GM21723 (cell line): Measurements from ENCODE around the gene FRY.
"Not testable (repeated sequence)": the region's sequence is repeated elsewhere in the genome, so short reads cannot be mapped to it uniquely, and the experiment has no call there.

ENCODE experiments used
- ATAC-seq: cut with Tn5 transposase; IDR thresholded peaks from one replicate; pipeline ENCODE4 v1.9.1; 2021; ENCODE audit warnings: mild to moderate bottlenecking, moderate library complexity; ENCODE audit not compliant: unreplicated experiment

FRY gene

DNA sequence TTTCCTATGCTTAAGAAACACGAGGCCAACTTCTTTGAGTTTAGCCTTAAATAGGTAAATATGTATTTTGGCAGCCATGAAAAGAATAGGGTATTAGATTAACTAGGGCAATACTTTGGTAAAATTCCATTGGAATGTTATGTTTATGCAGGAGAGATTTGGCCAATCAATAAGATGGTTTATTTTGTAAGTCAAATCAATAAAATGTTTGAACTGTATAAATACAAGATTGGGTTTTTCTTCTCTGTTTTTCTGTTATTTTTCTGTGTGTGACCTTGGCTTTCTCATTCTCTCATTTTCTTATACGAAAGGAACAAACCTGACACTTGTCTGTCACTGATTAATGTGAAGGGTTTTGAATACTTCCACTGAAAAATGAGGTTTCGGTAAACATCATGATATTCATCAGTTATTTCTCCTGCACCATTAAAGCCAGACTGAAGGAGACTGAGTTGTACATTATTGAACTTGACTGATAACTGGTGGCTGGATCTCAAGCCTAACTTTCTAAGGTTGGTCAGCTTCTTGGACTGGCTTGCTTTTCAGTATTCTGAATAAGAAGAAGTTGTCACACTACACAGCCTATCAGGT lies 8.6 kb downstream of the FRY start:
- ATAC-seq: no peak

DNA sequence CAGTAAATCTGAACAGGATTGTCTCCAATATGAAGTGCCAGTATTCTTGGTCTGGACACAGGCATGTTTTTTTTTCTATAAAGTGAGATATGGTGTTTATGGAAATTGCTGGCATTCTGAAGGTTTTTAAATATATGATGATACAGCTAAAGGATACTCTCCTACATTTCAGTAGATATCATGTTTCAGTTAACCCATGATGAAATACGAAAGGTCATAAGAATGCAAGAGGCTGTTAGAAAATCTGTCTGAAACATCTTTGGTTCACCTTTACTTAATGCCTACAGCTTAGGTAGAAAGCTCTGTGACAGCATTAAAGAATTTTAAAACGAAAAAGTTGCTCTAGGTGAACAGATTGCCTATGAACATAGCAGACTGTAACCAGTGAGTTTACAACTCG lies 9.1 kb downstream of the FRY start:
- ATAC-seq: no peak

DNA sequence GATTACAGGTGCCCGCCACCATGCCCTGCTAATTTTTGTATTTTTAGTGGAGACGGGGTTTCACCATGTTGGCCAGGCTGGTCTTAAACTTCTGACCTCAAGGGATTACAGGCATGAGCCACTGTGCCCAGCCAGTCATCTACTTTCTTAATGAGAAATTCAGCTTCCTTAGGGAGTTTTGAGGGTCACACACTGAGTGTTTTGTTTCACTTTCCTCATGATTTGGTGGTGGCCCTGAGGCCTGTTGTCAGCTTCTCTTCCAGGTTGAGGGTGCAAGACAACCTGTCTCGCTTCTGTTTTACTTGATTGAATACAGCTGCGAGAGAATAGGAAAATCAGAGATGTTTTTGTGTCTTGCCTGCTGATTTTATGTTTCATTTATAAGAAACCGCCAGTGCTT lies 9.9 kb downstream of the FRY start:
- ATAC-seq: peak; percentile 69

DNA sequence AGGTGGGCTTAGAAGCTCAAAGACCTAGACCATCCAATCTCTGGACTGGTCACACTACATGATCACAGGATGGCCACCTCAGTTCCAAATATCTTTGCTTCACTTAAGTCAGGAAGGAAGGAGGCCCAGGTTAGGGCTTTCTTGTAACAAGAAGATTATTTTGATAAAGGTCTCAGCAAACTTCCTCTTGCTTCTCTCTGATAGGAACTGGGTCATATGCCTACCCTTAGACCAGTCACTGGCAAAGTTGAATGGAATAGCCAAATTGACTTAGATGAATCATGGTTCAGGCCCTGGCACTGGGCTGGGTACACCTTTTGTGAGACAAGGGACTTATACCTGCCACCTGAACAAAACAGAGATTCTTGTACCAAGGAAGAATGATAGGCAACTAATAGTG lies 11.0 kb downstream of the FRY start:
- ATAC-seq: no peak

DNA sequence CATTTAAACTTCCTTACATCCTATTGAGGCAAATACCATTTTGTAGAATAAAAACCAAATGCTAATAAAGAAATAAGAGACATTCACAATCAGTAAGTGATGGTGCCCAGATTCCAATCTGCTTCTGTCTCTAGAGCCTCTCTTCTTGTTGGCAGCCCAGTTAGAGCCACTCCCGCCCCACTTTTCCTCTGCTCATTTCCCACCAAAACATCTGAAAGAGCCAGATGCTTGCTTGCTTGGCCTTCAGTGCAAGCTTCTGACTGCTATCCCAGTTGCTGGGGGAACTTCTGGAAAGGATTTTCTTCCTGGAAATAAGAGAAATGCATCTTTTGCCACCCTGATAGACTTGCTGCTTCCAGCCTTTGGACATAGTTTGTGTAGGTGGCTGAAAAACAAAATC lies 12.9 kb downstream of the FRY start:
- ATAC-seq: no peak

DNA sequence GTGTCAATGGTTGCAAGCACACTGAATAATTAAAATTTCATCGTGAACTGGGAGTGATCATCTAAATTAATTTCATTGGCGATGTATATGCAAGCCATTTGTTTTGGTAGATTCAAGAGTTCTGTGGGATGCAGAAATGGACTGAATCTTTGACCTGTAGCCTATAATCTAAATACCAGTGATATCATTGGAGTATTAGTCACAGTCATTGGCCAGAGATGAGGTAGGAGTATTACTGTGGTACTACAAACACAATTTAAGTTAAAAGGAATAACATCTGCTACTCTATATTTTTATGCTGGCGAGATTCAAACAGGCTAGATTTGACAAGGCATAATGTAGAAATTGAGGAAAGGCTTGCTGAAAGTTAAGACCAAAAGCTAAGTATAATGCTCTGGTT lies 14.0 kb downstream of the FRY start:
- no peak for ATAC-seq

DNA sequence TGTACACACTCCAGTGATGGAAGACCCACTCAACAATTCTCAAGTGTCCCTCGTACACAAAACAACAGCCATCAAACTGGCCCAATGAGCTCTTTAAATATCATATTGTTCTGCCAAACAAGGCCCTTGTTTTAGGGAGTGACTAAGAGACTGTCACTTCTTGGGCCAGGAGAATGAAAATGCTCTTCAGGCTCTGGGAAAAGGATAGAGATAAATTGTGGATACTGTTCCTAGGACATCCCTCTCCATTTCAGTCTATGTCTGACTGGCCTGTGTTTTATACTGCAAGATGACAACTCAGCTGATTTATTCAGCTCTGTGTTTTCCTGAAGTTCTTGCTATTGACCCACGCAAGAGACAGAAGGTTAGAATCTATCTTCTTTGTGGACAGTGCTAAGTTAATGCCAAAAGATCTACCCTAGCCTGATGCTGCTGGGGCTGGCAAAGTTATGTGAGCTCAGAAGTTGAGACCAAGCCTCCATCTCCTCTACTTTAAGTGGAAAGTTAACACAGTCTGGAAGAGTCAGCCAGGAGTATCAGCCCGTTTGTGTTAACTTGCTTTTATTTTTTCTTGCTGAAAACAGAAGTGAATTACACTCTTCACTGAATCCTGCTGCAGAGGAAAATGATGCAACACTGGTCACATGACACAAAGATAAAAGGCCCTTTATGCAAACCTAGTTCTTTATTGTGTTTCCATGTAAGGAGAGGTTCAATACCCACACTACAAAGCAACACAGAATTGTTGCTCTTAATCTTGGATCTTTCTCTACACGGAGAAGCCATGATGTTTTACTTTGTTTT lies 14.6 kb downstream of the FRY start:
- no peak for ATAC-seq

DNA sequence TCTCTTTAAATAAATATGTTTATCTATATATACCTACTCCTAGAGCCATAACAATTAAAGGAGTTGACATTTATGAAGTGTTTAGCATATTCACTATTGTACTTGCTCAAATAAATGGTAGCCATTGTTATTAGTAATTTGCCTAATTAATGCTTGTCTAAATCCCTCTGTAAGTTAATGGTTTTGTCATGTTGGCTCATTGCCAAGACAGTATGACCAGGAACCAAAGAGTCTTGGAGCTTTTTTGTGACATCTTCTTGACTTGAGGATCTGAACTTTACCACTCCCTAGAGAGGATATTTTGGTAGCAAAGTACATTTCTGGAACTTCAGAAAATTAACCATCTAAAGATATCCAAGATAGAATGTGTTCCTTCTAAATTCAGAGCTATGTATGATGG lies 15.5 kb downstream of the FRY start:
- ATAC-seq: no peak

DNA sequence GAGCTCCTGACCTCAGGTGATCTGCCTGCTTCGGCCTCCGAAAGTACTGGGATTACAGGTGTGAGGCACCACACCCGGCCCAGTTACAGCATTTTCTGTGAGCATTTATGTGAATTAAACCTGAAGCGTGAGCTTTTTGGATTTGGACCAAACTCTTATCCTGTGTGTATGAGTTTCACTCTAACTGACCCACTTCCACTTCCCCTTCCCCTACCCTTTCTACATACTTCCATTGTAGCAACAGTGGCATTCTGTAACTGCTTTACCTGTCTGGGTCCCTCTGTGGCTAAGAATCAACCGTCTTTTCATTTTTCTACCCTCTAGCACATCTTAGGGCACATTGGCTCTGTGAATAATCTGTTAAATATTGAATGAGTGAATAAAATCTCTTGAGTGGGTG lies 16.2 kb downstream of the FRY start:
- ATAC-seq: no peak

DNA sequence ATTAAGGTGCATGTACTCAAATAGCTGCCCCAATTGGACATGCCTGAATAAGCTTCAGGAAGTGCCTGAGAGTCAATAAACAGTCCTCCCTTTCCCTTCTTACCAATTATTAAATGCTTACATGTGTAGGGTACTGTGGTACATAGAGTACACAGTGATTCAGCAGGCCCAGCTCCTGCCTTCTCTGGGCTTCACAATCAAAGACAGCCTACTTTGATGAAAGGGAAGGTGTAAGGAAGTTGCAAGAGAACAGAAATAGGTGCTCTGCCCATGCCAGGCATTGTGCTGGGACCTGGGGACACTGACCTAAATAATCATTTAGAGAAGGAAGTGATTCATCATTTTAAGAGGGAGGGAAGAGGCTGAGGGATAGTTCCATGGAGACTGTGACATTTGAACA lies 17.2 kb downstream of the FRY start:
- no peak for ATAC-seq

DNA sequence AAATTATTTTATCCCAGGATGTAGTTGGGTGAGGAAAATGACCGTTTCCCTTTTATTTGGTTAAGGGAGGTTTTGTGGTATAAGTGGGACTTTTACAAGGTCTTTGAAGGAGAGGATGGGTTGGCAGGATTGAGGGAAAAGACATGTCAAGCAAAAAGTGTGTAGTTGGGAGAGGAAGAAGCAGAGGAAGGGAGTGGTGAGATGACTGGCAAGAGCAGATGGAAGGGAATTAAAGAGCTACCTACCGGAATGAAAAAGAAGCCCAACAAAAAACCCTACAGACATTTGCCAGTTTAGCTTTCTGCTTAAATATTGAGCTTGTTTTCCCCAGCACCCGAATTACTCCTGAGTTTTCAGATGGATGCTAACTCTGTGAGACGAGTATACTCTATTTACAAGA lies 19.6 kb downstream of the FRY start:
- no peak for ATAC-seq

DNA sequence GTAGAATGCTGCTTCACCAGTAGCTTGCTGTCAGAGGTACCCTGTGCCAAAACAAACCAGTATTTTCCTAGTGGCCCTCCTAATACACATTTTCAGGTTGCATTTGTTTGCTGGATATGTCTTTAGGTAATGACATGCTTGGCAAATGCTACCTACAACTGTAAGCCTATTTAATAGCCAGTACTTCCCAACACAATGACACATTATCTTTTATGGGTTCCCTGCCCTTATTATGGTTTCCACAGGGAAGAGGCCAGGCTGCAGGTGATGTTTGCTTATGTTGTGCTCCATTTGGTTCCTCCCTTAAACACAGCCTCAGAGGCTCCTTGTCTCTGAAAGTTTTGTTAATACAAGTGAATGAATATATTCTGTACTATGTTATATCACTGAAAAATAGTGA lies 24.7 kb downstream of the FRY start:
- no peak for ATAC-seq

DNA sequence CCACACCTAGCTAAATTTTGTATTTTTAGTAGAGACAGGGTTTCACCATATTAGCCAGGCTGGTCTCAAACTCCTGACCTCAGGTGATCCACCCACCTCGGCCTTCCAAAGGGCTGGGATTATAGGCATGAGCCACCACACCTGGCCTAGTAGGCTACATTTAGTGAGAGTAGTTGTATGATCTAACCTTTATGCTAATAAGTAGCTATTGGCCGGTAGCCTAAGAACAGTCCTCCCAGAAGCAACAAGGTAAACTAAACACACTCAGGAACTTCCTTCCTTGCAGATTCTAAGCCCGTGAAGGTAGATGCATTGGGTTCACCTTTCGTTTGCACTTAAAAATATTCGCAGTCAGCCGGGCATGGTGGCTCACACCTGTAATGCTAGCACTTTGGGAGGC lies 25.8 kb downstream of the FRY start:
- not testable (repeated sequence) for ATAC-seq

DNA sequence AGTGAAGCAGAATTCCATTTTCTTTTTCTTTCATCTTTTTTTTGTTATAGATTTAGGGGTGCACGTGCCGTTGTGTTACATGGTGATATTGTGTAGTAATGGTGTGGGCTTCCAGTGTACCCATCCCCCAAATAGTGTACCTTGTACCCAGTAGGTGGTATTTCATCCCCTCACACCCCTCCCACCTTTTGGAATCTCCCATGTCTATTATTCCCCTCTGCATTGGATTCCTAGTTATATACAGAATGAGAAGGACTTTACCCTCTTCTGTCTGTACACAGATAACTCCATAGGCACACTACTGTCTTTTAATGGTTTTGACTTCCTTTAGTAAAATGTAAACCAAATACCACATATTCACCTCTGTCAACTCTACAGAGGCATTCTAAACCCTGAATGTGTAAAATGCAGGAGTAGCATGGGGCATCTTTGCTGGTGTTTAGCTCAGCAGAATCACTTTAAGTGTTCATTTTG lies 28.0 kb downstream of the FRY start:
- no peak for ATAC-seq

DNA sequence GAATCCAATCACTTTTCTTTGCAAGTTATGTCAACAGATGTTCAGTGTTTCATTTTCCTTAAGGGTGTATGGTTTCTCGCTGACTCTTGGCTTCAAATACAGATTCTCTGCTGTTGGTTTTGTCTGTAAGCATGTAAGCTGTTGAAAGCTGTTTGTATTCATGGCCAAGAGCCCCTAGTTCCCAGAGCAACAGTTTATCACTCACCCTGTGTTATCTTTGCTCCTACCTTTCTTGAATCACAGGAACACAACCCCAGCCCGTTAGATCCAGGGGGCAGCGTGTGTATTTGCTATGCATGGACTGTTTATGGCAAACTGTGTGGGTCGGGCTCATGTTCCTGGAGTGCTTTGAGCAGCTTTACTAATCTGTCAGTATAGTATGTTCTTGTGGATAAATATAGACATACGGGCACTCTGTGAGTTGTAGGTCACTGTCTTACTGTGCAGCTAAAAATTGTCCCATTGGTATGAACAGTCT lies 28.9 kb downstream of the FRY start:
- ATAC-seq: no peak

DNA sequence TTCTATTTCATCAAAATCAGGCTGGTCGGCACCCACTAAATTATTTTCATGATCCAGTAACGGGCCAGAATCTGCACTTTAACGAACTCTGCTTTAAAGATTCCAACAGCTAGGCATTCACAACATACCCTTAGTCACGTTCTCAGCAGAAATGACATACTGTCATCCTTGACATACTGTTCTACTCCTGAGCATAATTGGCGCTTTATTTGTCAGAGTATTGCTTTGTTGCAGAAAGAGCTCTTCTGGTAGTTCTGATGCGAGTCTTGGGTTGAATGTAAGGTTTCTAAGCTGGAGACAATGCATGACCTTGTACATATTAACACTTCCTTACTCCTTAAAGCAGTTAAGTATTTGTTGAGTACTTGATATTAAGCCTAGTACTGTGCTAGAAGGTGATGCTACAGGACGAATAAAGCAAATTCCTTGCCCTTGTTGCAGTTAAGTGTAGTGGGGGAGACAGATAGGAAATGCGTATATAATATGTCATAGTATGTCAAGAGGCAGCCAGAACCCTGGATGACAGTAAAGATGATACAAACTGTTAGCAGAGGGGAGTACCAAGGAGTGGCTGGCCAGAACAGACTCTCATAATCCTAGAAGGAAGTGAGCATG lies 32.2 kb downstream of the FRY start:
- ATAC-seq: no peak

DNA sequence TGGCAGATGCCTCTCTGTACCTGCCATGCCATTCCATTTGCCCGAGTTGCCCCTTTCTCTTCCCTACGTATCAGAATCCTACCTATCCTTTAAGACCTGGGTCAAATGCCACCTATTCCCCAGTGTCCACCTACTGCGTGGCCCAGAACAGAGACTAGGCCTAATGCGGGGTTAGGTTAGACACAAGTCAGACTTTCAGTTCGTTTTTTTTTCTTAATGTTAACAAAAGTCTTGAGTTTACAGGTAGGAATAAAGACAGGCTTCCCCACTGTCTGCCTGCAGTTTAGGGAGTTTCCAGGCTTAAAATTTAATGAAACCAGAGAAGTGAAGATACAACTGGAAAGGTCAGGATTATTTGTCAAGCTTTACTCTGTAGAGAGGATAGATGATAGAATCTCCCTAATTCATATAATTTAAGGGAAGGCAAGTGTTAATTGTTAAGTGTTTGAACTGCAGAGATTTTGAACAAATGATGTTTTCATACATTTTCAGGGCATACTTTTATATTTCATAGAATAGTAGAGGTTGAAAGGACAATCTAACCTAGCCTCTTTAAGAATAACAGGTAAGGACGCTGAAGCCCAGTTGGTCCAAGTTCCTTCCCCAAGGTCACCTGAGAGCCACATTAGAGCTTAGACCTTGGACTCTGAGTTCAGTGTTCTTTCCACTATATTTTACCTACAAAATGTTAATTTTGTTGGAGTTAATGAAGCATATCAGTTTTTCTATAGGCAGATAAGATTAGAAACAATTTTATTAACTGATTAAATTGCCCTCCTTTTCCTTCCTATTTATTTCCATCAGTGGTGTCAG lies 35.8 kb downstream of the FRY start:
- no peak for ATAC-seq

DNA sequence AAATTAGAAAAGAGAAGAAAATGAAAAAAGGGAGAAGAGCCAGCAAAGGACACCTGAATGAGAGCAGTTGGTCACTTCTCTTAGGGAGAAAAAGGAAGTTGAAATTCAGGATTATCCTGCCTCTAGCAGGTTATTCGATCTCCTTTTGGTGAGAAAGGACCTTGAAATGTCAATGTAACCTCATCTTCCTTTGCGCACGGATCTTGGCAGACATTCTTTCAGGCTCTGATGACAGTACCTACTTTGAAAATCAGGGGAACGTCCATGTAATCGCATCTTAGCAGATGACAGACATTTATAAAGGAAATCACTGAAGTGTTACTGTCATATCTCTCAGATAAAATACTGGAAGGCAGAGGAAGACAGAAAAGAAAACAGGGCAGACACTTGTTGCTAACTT lies 36.7 kb downstream of the FRY start:
- no peak for ATAC-seq

DNA sequence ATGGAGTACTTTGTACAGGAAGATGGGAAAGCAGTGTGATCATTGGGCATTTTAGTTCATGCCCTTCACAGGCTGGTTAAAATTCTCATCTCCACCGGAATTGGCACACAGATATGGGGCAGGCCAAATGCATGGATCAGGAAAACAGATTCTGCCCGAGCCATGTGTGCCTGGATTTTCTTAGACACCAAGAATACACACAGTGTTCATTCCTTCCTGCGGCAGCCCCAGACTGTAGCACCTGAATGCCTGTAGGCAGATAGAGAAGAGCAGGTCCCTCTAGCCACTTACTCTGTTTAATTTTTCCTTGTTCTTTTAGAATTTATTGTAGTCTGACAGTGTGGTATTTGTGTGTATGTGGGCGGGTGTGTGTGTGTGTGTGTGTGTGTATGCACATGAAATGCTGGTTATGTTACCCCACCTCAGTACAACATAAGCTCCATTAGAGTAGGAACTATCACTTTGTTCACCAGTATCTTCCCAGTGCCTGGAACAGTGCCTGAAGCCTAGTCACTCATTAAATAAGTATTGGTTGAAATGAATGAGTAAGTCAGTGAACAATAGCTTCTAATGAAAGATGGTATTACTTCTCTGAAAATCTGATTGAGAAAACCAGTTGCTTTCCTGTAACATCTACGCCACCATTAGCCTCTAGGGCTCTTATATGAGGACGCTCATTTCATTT lies 41.7 kb downstream of the FRY start:
- ATAC-seq: no peak

DNA sequence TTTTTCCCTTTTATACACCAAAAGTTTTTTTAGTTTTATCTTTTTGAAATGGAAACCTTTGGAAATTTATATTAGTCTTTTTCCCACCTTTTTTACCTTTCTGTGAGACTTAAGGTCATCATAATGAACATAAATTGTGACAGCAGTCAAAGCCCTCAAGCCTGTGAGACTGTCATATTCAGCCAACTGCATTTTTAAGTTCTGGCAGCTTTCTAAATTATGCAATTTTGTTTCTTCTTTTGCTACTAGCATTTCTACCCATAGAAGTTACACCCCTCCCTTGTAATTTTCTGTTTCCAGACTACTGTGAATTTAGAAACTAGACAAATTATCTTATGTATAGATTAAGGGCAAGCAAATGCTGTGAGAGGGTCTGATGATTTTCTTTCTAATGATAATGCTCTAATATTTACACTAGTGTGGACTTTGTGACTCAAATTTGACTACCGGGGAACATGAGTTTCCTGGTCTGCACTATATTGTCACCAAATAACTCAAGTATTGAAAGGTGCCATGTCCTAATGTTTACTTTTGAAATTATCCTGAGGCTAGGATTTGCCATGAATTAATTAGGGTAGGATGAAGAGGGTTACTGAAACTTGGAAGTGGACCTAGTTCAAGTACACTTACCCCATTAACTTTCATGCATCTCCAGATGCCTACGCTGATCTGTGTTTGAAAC lies 43.7 kb downstream of the FRY start:
- no peak for ATAC-seq
